GM18511 (cell line): ENCODE results near the gene KIAA1614.
A peak's percentile ranks its signal among the peaks of the same experiment; 100 is the strongest.

Source experiments
- ATAC-seq: cut with Tn5 transposase; IDR thresholded peaks from one replicate; pipeline ENCODE4 v1.9.1; 2021; ENCODE audit warnings: mild to moderate bottlenecking, moderate library complexity; ENCODE audit not compliant: unreplicated experiment

Gene KIAA1614

GRCh38 chr1:180981596-180982387 lies 69.1 kb downstream of the KIAA1614 start:
- ATAC-seq: peak; percentile 92

DNA sequence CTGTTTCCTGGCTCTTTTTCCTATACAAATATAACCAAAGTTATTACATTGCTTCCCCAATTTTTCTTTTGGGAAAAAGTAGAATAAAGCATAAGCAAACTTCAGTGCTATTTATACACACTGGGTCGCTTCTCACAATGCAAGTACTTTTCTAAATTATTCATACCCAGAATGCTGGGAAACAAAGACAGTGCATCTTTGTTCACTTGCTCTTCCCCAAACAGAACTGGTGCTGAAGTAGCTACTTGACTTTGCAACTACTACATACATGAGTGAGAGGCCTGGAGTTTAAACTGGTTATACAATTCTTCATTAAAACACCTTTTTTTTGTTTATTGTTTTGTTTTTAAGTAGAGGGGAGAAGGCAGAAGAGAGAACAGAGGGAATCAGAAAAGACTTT lies 69.7 kb downstream of the KIAA1614 start:
- ATAC-seq: no peak

DNA sequence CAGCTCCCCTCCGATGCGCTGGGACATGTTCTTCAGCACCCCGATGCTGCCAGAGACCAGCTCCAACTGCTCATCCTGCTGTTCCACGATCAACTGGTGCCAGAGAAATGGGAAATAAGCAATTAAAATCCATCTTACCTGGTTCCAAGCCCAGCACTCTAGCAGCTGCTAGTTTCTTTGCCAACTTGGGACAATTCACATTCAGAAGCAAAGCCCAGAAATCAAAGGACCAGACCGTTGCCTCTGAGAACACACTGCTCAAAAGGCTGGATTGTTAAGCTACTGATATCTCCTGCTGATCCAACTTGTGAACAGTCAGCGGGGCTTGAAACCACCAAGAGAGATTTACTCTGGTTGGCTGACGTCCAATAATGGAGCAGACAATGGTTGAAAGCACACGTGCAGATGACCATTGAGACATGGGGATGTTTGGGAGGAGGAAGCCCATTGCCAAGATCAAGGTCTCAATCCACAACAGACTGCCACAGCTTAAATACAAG lies 75.6 kb downstream of the KIAA1614 start:
- no peak for ATAC-seq

- ATAC-seq: no peak
Observed at GRCh38 chr1:180994262-180994661, 81.6 kb downstream of the KIAA1614 start.

DNA sequence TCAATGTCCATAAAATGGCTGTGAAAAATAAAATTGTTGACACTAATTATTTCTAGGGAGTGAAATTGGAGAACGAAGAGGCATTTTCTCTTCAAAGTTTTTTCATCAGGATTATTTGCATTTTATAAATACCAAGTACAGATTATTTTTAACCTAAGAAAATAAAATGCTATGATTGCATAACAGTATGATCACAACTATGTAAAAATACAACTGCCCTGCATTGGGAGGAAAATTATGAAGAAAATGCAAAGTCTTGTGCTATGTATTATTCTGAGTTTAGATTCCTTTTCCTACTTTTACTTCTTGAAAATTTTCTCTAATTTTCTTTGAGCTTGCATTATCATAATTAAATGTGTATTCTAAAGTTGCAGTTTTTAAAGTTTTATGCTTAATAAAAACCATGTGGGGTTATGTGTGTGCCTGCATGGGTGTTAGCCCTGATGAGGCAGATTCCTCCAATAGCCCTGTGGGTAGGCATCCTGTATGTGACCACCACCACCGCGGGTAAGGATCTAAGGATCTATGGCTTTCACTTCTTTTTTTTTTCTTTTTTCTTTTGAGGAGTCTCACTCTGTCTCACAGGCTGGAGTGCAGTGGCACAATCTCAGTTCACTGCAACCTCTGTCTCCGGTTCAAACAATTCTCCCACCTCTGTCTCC lies 85.3 kb downstream of the KIAA1614 start:
- ATAC-seq: no peak
